Loucy (cell line): ENCODE data around the gene HSPB8.

Experiments
- EZH2phosphoT487 ChIP-seq: fragments of 200-600 bp; IDR thresholded peaks from 2 replicates; pipeline ENCODE4 v1.6.1; 2018; ENCODE audit warnings: antibody characterized with exemption, mild to moderate bottlenecking, moderate library complexity, borderline replicate concordance
- TF ChIP-seq, protein P1 (sequence below): fragments of 200-600 bp; sonication (generic); conservative IDR thresholded peaks from 2 replicates; pipeline ENCODE4 v1.5.1; 2014; ENCODE audit warnings: mild to moderate bottlenecking, antibody characterized with exemption, low read length

DNA sequence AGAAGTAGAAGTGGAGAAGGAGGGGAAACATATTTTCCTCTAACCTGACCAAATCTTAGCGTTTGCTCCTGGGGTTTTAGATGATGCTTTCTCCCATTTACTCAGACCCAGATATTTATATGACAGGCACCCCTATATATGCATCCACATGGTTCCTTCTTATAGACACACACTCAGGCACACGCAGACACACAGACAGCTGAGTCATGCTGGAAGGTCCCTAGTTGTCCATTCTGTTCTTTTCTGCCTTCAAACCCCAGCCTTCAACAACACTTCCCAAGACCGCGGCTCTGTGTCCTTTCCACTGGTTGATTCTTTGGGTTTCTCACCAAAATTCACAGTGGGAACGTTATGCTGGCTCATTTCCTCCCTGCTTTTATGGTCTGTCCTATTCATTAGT, 52.1 kb downstream of the HSPB8 start:
- TF ChIP-seq, protein P1, sequence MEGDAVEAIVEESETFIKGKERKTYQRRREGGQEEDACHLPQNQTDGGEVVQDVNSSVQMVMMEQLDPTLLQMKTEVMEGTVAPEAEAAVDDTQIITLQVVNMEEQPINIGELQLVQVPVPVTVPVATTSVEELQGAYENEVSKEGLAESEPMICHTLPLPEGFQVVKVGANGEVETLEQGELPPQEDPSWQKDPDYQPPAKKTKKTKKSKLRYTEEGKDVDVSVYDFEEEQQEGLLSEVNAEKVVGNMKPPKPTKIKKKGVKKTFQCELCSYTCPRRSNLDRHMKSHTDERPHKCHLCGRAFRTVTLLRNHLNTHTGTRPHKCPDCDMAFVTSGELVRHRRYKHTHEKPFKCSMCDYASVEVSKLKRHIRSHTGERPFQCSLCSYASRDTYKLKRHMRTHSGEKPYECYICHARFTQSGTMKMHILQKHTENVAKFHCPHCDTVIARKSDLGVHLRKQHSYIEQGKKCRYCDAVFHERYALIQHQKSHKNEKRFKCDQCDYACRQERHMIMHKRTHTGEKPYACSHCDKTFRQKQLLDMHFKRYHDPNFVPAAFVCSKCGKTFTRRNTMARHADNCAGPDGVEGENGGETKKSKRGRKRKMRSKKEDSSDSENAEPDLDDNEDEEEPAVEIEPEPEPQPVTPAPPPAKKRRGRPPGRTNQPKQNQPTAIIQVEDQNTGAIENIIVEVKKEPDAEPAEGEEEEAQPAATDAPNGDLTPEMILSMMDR = no peak
- no peak for TF ChIP-seq EZH2phosphoT487
